ENCODE results near the gene NRG3.

DNA sequence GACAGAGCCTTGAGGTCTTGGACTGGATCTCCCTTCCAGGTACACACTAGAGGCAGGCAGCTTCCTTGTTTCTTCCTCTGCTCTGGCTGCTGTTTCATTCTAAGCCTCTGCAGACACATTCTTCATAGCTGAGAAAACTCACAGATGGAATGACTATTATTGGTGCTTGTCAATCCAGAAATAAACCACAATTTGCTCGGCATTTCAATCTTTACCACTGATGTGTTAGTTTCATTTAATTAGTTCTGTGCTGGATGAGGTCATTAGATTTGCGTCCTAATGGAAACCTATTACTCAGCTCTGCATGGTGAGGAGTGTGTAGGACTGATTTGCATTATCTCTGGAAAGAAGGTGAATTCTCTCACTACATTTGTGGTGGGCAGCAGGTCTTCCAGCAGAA is 392.5 kb downstream of the NRG3 start:
- TF ChIP-seq, protein P1, sequence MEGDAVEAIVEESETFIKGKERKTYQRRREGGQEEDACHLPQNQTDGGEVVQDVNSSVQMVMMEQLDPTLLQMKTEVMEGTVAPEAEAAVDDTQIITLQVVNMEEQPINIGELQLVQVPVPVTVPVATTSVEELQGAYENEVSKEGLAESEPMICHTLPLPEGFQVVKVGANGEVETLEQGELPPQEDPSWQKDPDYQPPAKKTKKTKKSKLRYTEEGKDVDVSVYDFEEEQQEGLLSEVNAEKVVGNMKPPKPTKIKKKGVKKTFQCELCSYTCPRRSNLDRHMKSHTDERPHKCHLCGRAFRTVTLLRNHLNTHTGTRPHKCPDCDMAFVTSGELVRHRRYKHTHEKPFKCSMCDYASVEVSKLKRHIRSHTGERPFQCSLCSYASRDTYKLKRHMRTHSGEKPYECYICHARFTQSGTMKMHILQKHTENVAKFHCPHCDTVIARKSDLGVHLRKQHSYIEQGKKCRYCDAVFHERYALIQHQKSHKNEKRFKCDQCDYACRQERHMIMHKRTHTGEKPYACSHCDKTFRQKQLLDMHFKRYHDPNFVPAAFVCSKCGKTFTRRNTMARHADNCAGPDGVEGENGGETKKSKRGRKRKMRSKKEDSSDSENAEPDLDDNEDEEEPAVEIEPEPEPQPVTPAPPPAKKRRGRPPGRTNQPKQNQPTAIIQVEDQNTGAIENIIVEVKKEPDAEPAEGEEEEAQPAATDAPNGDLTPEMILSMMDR (IDR thresholded peaks at IDR 0.05): no peak
- no peak for TF ChIP-seq POLR2A (IDR thresholded peaks at IDR 0.05)

Measured in prostate gland (tissue), 2 donors.